HG03097 (cell line): ENCODE data around the gene DENND4C.
"Not testable (repeated sequence)": the region's sequence is repeated elsewhere in the genome, so short reads cannot be mapped to it uniquely, and the experiment has no call there.

Experiments
- ATAC-seq: cut with Tn5 transposase; IDR thresholded peaks from one replicate; pipeline ENCODE4 v1.9.1; 2021; ENCODE audit not compliant: unreplicated experiment, low FRiP score

DENND4C gene

GRCh38 chr9:19358701-19359100 lies 128.2 kb downstream of the DENND4C start:
- no peak for ATAC-seq

DNA sequence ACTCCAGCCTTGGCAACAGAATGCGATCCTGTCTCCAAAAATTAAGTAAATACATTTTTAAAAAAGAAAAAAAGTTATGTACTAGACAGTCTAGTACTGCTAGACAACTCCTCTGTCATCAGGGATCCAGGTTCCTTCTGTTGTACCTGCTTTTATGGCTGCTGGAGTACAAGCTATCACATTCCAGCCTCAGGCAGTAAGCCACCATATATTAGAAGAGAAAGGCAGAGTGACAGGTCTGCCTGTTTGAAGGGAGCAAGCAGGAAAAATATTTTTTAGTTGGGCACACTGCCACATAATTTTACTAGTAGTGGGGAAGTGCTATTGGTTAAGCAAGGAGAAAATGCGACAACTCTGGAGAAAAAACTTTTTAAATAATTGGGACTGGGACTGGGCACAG lies 138.6 kb downstream of the DENND4C start:
- no peak for ATAC-seq

DNA sequence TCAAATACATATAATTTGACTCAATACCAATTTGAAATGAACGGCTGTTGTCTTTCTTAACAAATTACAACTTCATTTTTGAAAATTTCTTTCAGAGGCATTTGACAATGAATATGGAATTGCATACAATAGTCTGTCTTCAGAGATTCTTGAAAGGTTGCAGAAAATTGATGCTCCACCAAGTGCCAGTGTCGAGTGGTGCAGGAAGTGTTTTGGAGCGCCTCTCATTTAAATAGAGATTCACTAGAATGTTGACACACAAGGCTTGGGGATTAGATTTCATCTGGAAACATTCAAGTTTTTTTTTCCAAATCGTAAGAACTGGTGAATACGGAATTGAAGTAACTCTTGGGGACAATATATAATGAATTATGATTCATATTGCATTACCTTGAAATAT lies 141.4 kb downstream of the DENND4C start:
- ATAC-seq: no peak

DNA sequence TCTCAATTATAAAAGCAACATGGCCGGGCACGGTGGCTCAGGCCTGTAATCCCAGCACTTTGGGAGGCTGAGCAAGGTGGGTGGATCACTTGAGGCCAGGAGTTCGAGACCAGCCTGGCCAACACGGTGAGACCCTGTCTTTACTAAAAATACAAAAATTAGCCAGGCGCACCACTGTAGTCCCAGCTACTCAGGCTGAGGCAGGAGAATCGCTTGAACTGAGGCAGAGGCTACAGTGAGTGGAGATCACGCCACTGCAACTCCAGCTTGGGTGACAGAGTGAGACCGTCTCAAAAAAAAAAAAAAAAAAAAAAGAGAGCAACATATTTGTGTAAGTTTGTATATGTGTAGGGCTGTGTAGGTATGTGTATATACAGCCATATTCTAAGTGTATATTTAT lies 142.1 kb downstream of the DENND4C start:
- ATAC-seq: no peak

GRCh38 chr9:19373527-19373926 lies 143.0 kb downstream of the DENND4C start:
- no peak for ATAC-seq

- no peak for ATAC-seq
Observed at GRCh38 chr9:19375538-19375937, 145.0 kb downstream of the DENND4C start.

DNA sequence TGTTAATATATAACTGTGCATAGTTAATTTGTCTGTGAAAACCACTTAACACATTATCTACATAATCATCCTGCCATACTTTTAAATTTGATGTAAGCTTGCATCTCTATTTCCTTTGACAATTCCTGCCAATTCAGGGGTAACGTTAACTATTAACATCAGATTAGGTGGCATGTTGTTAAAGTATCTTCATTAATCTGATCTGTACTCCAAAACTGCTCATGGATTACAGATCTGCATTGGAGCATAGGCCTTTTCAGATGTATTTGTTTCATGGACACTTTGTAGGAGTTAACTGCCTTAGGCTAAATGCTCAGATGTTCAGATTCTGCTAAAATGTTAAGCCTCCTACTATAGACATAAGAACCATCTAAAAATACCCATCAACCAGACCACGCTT lies 146.4 kb downstream of the DENND4C start:
- no peak for ATAC-seq

DNA sequence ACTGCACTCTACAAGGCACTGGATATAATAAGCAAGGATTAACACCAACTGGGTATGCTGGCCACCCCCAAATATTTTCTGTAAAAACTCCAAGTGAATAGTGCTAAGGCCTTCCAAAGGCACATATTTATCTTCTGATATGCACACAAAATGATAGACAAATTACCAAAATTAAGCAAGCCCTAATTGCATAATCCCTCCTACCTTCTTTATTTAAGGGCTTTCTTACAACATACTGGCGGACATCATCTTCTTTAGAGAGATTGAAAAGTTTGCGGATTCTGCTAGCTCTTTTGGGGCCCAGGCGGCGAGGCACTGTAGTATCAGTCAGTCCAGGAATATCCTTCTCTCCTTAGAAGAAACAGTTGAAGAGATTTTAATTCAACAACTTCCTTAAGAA lies 147.7 kb downstream of the DENND4C start:
- no peak for ATAC-seq

GRCh38 chr9:19378647-19379046 lies 148.2 kb downstream of the DENND4C start:
- no peak for ATAC-seq

DNA sequence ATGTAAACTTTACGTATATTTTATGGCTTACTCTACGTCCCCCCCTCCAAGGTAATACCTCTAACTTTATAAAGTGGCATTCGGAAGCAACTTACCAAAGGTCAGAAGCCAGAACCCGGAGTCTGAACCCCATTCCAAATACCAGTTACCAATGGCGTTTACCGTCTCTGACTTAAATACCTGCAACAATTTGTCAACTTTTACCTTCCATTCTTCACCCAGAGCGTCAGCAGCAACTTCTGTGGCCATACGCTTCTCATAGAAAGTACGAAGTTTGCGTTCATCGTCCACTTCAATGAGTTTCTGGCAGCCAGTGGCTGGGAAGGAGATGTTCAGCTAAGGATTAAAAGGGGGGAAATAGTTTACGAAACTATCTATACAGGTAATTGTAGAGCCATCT lies 148.8 kb downstream of the DENND4C start:
- ATAC-seq: no peak

- ATAC-seq: peak; percentile 33
Observed at GRCh38 chr9:19379697-19380046, 149.2 kb downstream of the DENND4C start.

- no peak for ATAC-seq
Observed at GRCh38 chr9:19380826-19381075, 150.3 kb downstream of the DENND4C start.

- ATAC-seq: no peak
Observed at GRCh38 chr9:19381656-19382055, 151.2 kb downstream of the DENND4C start.

DNA sequence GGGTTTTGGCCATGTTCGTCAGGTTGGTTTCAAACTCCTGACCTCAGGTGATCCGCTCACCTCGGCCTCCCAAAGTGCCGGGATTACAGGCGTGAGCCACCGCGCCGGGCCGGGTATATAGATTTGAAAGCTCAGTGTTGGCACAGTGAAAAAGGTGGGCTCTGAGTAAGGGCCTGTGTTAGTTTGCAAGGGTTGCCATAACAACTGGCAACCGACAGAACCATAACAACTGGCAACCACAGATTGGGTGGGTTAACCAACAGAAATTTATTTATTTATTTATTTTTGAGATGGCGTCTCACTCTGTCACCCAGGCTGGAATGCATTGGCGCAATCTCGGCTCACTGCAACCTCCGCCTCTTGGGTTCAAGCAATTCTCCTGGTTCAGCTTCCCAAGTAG lies 154.7 kb downstream of the DENND4C start:
- not testable (repeated sequence) for ATAC-seq

- no peak for ATAC-seq
Observed at GRCh38 chr9:19385786-19386501, 155.5 kb downstream of the DENND4C start.

DNA sequence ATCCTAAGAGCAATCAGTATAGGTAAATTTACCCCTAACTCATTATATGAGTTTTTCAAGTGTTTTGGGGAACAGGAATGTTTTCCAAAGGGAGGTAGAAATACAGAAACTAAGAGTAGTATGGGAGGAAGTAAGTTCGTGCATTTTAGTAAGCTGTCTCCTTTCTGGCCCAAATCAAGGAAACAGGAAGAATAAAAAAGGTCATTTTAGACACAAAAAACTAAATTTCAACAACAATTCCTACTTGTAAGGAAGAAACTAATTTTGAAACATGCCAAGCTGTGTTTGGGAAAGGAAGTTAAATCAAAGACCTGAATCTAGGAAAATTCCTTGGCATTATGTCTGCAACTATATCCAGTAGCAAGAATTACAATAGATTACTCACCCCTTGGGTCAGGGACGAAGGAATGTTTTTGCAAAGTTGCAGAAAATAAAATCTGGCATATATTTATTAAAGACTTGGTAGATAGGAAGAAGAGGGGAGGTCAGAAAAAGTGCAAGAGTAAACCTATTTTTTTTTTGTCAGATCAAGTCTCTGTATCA lies 156.1 kb downstream of the DENND4C start:
- ATAC-seq: no peak

DNA sequence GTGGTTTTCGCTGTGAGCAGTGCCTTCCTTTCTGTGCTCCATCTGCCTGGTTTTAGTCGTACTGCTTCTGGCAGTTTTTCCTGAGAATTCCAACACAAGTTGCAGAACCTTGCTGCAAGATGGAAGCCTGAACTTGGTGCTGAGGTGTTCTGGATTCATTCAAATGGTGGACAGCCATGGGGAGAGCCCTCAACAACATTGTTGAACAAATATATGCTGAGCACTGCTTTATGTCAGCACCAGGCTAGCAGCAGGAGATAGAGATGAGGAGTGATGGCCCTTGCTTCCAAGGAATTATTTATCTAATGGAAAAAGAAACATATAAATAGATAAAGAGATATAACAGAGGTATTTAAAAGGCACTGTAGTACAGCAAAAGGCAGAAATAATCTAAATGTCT lies 156.8 kb downstream of the DENND4C start:
- no peak for ATAC-seq

- not testable (repeated sequence) for ATAC-seq
Observed at GRCh38 chr9:19389539-19389938, 159.0 kb downstream of the DENND4C start.

- no peak for ATAC-seq
Observed at GRCh38 chr9:19397845-19398244, 167.4 kb downstream of the DENND4C start.

DNA sequence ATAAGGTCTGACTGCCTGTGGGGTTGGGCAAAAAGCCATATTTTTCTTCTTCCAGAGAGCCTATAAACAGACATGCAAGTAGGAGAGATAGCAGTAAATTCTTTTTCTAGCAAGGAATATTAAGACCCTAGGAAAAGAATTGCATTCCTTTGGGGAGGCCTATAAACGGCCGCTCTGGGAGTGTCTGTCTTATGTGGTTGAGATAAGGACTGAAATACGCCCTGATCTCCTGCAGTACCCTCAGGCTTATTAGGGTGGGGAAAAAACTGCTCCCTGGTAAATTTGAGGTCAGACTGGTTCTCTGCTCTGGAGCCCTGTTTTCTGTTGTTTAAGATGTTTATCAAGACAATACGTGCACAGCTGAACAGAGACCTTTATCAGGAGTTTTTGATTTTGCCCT lies 172.7 kb downstream of the DENND4C start:
- not testable (repeated sequence) for ATAC-seq

GRCh38 chr9:19404283-19405075 lies 174.0 kb downstream of the DENND4C start:
- no peak for ATAC-seq

GRCh38 chr9:19405771-19406170 lies 175.3 kb downstream of the DENND4C start:
- no peak for ATAC-seq
